Measurements from ENCODE around the gene ZFP69. TPM values are rescaled to one million over a fixed set of nuclear protein-coding genes. Genes with fewer than 3 reads are reported as not detected.

ZFP69 gene
- total RNA-seq, 1 donor from 2014 or later, result 4.4 TPM

DNA sequence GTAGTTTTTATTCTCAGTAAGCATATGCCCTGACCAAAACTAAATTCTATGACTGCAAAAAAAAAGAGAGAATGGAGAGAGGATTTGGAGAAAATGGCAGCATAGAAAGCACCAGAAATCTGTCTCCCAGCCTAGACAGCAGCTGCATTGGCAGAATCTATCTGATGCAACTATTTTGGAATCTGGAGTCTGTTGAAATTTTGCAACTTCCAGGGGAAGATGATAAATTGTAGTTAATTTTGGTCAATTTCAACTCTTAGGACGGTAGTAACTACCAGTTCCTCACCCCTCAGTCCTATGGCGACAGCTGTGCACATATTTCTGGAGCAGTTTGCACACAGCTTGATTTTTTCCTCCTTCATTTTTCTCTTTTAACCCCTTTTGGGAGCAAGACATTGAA is 42.4 kb downstream of the ZFP69 start:
- no peak for TF ChIP-seq CTCF (IDR thresholded peaks at IDR 0.05; ENCODE audit: unreplicated experiment)
- Mint-ChIP-seq H3K4me1 (no peaks in the 10 kb centered on the region), H3K36me3 (peaks cover 52% of the 10 kb centered on the region), H3K27ac (no peak overlapping the region), H3K27me3 (ENCODE audit: low read depth) (no peaks in the 10 kb centered on the region), H3K4me3 (no peak overlapping the region), H3K9me3 (peaks cover 68% of the 10 kb centered on the region)
- DNase-seq (ENCODE audit: low spot score in 2 of 2, unreplicated experiment in 2 of 2), result no peak

- H3K27me3 Mint-ChIP-seq (ENCODE audit: low read depth), result no peaks in the 10 kb centered on the region
- peaks cover 27% of the 10 kb centered on the region for H3K9me3 Mint-ChIP-seq
- no peak for DNase-seq (ENCODE audit: low spot score in 2 of 2, unreplicated experiment in 2 of 2)
- no peak for TF ChIP-seq CTCF (IDR thresholded peaks at IDR 0.05; ENCODE audit: unreplicated experiment)
- peak overlapping the region; percentile 96 for H3K4me3 Mint-ChIP-seq
- peaks cover 22% of the 10 kb centered on the region for H3K4me1 Mint-ChIP-seq
- H3K27ac Mint-ChIP-seq, result peak overlapping the region; percentile 98
- H3K36me3 Mint-ChIP-seq, result peaks cover 7% of the 10 kb centered on the region
Measured at GRCh38 chr1:40530735-40531380, 53.8 kb downstream of the ZFP69 start.

- Mint-ChIP-seq H3K27ac (peak within 1 kb of the TSS; percentile 98), H3K36me3 (peaks cover 7% of the 10 kb centered on the region), H3K27me3 (ENCODE audit: low read depth) (no peaks in the 10 kb centered on the region), H3K9me3 (peaks cover 23% of the 10 kb centered on the region), H3K4me3 (peak within 1 kb of the TSS; percentile 96), H3K4me1 (peaks cover 22% of the 10 kb centered on the region)
- no peak for TF ChIP-seq CTCF (IDR thresholded peaks at IDR 0.05; ENCODE audit: unreplicated experiment)
- DNase-seq (ENCODE audit: low spot score in 2 of 2, unreplicated experiment in 2 of 2), result peak; percentile 55 to 73
Measured at GRCh38 chr1:40531381-40532061, 54.4 kb downstream of the ZFP69 start, which contains the start of gene ZNF684. Gene ZNF684, plus strand, starts transcription at chr1:40531637. Its CDS starts 1,530 bp downstream, at chr1:40533167.

GRCh38 chr1:40532062-40532389 is 54.9 kb downstream of the ZFP69 start:
- no peak for TF ChIP-seq CTCF (IDR thresholded peaks at IDR 0.05; ENCODE audit: unreplicated experiment)
- Mint-ChIP-seq H3K9me3 (peaks cover 23% of the 10 kb centered on the region), H3K27ac (peak overlapping the region; percentile 98), H3K4me1 (peaks cover 22% of the 10 kb centered on the region), H3K27me3 (ENCODE audit: low read depth) (no peaks in the 10 kb centered on the region), H3K36me3 (peaks cover 8% of the 10 kb centered on the region), H3K4me3 (peak overlapping the region; percentile 96)
- no peak for DNase-seq (ENCODE audit: low spot score in 2 of 2, unreplicated experiment in 2 of 2)

DNA sequence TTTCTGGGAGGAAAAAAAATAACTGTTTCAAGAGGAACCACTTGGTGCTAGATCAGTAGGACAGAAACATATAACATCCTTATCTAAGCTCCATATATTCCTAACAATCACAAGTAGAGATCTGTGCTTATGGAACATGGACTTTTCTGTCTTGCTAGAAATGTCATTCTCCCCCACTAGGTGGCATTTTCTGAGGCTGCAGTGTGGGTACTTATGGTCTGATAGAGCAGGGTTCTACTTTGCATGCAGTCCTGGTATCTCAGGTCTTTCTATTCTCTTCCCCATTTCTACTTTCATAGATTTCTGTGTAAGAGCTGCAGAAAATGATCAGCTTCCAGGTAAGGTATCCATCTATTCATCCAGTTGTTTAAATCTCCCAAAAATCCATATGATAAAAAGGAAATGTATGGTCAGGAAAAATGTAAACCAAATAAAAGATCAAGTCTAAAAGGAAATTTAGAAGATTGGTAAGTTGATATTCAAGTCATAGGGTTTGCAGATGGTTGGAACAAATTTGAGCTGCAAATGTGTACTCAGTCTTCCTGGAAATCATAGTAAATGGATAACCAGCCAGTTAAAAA is 55.8 kb downstream of the ZFP69 start:
- Mint-ChIP-seq H3K27ac (no peak overlapping the region), H3K9me3 (peaks cover 20% of the 10 kb centered on the region), H3K4me1 (peaks cover 22% of the 10 kb centered on the region), H3K4me3 (peak overlapping the region; percentile 30), H3K36me3 (peaks cover 12% of the 10 kb centered on the region), H3K27me3 (ENCODE audit: low read depth) (no peaks in the 10 kb centered on the region)
- TF ChIP-seq CTCF (IDR thresholded peaks at IDR 0.05; ENCODE audit: unreplicated experiment), result peak; percentile 53
- no peak for DNase-seq (ENCODE audit: low spot score in 2 of 2, unreplicated experiment in 2 of 2)
